Activated naive CD4-positive, alpha-beta T cell treated with anti-CD3 and anti-CD28 coated beads, Interleukin-2, amount 50 U/mL, for 72 hours (primary cell): ENCODE measurements around the gene PIP5KL1. TPM values are rescaled to one million over a fixed set of nuclear protein-coding genes. Genes with fewer than 3 reads are reported as not detected.

Experiments used
- ATAC-seq, 2 donors: fragments of 150-1000 bp; cut with Tn5 transposase; 2 replicates each; pipeline ENCODE4 v1.10.0; 2021; ENCODE audit warnings: mild to moderate bottlenecking in 2 of 2, moderate library complexity in 2 of 2
- DNase-seq, 2 donors: peaks; one replicate each; pipeline ENCODE4 v3.0.0; 2021 to 2022; ENCODE audit warnings: low spot score in 2 of 2
- H3K27ac Mint-ChIP-seq, 2 donors: one replicate each; pipeline ENCODE4 v1.8.0; 2022; ENCODE audit warnings: mild to moderate bottlenecking in 2 of 2, mixed read lengths in 2 of 2
- H3K36me3 Mint-ChIP-seq, 2 donors: one replicate each; pipeline ENCODE4 v1.8.0; 2022; ENCODE audit warnings: mixed read lengths in 2 of 2
- H3K9me3 Mint-ChIP-seq, 2 donors: one replicate each; pipeline ENCODE4 v1.8.0; 2022; ENCODE audit warnings: mixed read lengths in 2 of 2
- total RNA-seq, 2 donors: library from RNA; stranded (reverse); gene quantifications; one replicate each; pipeline ENCODE4 v1.2.3, GENCODE V29; 2022

PIP5KL1 gene
- total RNA-seq, 2 donors from 2014 or later: 4.0 to 6.8 TPM

DNA sequence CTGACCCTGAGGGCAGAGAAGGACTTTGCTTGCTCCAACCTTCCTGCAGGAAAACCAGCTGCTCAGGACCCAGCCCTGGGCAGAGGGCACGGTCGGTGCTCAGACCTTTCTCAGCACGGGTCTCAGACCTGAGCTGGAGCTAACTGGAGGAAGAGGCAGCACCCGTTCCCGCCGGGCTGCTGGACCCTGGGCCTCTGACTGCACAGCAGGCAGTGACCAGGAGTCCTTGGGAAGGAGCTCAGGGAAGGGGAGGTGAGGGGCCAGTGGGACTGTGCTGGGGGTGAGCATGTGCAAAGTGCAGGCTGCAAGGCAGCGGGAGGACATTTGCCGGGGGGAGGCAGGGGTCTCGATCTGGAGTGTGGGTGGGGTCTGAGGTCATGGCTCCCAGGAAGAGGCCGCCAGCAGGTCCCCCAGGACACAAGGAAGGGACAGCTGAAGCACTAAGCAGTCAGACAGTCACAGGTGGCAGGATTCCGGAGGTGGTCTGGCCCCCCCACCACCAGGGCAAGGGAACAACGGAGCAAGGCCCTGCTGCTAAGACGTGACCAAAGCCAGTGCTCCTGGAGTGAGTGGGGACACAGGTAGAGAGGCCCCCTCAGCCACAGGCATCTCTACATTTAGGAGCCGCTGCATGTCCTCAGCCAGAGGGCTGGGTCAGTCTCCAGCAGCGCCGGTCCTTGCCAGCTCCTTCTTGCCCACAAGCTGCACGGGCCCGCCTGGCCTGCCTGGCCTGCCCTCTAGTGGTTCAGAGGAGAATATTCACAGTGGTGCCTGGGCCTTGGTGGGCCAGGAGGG lies 11.8 kb upstream of the PIP5KL1 start:
- no peaks in the 10 kb centered on the region for H3K9me3 Mint-ChIP-seq
- H3K36me3 Mint-ChIP-seq: peaks cover 0 to 2% of the 10 kb centered on the region in 2 donors
- H3K27ac Mint-ChIP-seq: peak overlapping the region; percentile 10 to 57
- ATAC-seq: peak; percentile 39 to 48
- DNase-seq: peak in 1 of 2 donors; percentile 68

- DNase-seq (no peak), ATAC-seq (no peak)
- peaks cover 0 to 7% of the 10 kb centered on the region in 2 donors for H3K36me3 Mint-ChIP-seq
- peak overlapping the region in 1 of 2 donors; percentile 57 for H3K27ac Mint-ChIP-seq
- H3K9me3 Mint-ChIP-seq: no peaks in the 10 kb centered on the region
Measured at GRCh38 chr9:127941961-127942215, 11.3 kb upstream of the PIP5KL1 start.

DNA sequence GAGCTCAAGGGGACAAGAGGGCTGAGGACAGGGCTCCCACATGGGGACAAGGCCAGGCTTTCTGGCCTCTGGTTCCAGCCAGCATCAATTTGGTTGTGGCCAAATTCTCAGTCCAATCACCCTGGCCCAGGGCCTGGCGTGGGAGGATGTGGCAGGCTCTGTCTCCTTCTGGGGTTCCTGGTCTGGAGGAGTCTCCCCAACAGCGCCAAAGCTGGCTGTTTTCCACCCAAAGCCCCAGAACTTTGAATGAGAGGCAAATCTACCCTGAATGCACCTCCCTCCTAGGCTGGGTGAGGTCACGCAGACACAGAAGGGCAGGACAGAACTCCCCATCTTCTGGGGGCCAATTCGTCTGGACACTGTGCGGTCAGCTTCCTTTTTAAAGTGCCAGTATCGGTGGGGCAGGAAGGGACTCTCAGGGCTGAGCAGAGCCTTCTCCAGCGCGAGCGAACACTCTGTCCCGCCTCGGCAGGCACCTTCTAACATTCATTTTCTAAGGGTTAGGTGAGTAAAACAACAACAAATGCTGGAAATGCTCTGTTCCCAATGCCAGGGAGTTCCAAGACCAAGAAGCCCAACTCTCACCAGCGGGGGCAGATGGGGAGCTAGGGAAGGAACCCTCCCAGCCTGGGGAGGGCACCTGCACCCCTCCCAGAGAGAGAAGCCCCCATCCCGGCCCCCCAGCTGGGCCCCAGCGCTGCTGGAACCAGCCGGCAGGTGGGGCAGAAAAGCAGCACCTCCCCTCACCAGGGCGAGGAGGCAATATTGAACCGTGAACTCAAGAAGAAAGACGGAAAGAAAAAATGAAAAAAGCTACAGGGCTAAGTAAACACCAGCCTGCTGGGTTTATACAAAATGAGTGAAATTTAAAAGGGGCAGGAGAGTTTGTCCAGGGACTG lies 10.7 kb upstream of the PIP5KL1 start:
- Mint-ChIP-seq H3K36me3 (peaks cover 2 to 13% of the 10 kb centered on the region in 2 donors), H3K9me3 (no peaks in the 10 kb centered on the region), H3K27ac (peak overlapping the region in 1 of 2 donors; percentile 57)
- DNase-seq (no peak), ATAC-seq (no peak)

DNA sequence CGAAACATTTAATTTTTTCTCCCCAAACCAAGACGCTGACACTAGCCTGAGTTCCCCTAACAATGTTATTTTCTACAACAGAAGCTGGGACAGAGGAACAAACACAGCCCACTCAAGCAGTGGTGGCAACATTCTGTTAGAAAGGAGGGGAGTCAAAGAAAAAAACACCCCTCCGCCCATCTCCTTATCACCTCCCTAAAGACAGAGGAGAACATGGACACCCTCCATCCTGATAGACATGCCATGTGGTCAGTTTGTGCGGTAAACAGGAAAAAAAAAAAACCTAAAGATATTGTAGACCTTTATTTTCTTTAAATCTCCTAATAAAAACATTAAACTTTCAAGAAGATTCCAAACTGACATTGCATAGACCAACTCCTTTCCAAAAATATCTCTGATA lies 10.0 kb upstream of the PIP5KL1 start:
- no peak for DNase-seq
- H3K9me3 Mint-ChIP-seq: no peaks in the 10 kb centered on the region
- no peak for ATAC-seq
- peaks cover 7 to 19% of the 10 kb centered on the region in 2 donors for H3K36me3 Mint-ChIP-seq
- H3K27ac Mint-ChIP-seq: peak overlapping the region in 1 of 2 donors; percentile 57

- Mint-ChIP-seq H3K27ac (peak overlapping the region; percentile 22 to 95), H3K9me3 (no peaks in the 10 kb centered on the region), H3K36me3 (peaks cover 7 to 19% of the 10 kb centered on the region in 2 donors)
- no peak for DNase-seq
- no peak for ATAC-seq
Measured at GRCh38 chr9:127938298-127938690, 7.7 kb upstream of the PIP5KL1 start.

- Mint-ChIP-seq H3K36me3 (peaks cover 7 to 19% of the 10 kb centered on the region in 2 donors), H3K27ac (peak within 1 kb of the TSS; percentile 95 to 97), H3K9me3 (no peaks in the 10 kb centered on the region)
- ATAC-seq (peak; percentile 94), DNase-seq (peak; percentile 85 to 87)
Measured at GRCh38 chr9:127937388-127938297, 7.1 kb upstream of the PIP5KL1 start, which contains the start of gene DPM2. Gene DPM2, minus strand, starts transcription at chr9:127937854. Its CDS starts 34 bp downstream, at chr9:127937820.

DNA sequence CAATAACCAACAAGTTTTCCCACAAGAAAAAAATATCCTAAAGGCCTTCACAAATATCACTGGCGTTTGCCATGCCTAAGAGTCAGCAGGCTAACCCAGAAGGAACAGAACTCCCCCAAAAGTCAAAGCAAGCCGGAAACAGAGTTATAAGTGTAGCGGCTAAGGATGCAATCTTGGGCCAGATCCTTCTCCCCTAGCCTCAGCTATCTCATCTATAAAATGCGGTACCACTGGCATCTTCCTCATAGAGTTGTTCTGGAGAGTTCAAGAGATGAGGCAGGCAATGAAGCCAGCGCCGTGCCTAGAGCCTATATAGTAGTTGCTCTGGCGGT lies 6.4 kb upstream of the PIP5KL1 start:
- peaks cover 7 to 19% of the 10 kb centered on the region in 2 donors for H3K36me3 Mint-ChIP-seq
- no peaks in the 10 kb centered on the region for H3K9me3 Mint-ChIP-seq
- DNase-seq (no peak), ATAC-seq (no peak)
- H3K27ac Mint-ChIP-seq: peak overlapping the region; percentile 95 to 97

GRCh38 chr9:127936347-127936852 lies 5.8 kb upstream of the PIP5KL1 start:
- H3K27ac Mint-ChIP-seq: peak overlapping the region; percentile 95 to 97
- ATAC-seq (no peak), DNase-seq (no peak)
- H3K9me3 Mint-ChIP-seq: no peaks in the 10 kb centered on the region
- peaks cover 7 to 19% of the 10 kb centered on the region in 2 donors for H3K36me3 Mint-ChIP-seq

DNA sequence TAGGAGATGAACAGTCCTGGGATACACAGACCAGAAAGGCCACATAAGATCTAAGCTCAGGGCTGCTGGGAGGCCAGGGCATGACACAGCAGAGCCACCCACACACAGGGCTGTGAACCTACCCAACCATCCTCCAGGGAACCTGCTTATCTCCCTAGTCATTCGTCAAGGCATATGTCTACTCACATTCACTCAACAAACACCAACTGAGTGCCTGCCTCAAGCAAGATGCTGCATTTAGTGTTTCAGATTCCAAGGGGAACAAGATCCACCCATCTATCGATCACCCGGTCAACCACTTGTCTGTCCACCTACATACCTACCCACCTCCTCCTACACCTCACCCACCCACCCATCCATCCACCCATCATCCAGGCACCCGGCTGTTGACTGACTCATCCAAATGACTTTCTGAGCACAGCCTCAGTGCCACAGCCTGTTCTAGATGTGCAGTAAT lies 5.2 kb upstream of the PIP5KL1 start:
- ATAC-seq (peak in 1 of 2 donors; percentile 27), DNase-seq (no peak)
- H3K27ac Mint-ChIP-seq: peak overlapping the region; percentile 95 to 97

GRCh38 chr9:127934986-127935385 lies 4.4 kb upstream of the PIP5KL1 start:
- ATAC-seq (no peak), DNase-seq (no peak)
- peaks cover 7 to 19% of the 10 kb centered on the region in 2 donors for H3K36me3 Mint-ChIP-seq
- H3K27ac Mint-ChIP-seq: peak overlapping the region in 1 of 2 donors; percentile 94
- H3K9me3 Mint-ChIP-seq: no peaks in the 10 kb centered on the region

More for the DNA sequence above, 5.2 kb upstream of the PIP5KL1 start:
- Mint-ChIP-seq H3K9me3 (no peaks in the 10 kb centered on the region), H3K36me3 (peaks cover 7 to 19% of the 10 kb centered on the region in 2 donors)

DNA sequence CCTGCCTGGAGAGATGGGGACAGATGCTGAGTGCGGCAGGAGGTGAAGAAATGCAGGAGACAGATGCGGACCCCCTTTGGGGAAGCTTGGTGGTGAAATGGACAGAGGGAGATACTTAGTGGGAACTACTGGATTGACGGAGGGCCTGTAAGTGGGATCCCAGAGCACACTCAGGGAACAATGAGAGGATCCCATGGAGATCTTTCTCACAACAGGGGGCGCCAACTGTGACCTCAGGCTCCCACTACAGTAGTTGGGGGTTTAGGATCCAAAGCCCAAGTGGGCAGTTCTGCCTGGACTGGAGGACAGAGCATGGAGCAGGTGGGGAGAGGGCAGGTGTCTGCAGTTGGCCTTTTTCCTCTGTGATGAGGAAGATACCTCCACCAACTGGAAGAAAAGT lies 3.7 kb upstream of the PIP5KL1 start:
- H3K9me3 Mint-ChIP-seq: no peaks in the 10 kb centered on the region
- peak overlapping the region; percentile 23 to 94 for H3K27ac Mint-ChIP-seq
- H3K36me3 Mint-ChIP-seq: peaks cover 7 to 19% of the 10 kb centered on the region in 2 donors
- ATAC-seq (no peak), DNase-seq (no peak)

DNA sequence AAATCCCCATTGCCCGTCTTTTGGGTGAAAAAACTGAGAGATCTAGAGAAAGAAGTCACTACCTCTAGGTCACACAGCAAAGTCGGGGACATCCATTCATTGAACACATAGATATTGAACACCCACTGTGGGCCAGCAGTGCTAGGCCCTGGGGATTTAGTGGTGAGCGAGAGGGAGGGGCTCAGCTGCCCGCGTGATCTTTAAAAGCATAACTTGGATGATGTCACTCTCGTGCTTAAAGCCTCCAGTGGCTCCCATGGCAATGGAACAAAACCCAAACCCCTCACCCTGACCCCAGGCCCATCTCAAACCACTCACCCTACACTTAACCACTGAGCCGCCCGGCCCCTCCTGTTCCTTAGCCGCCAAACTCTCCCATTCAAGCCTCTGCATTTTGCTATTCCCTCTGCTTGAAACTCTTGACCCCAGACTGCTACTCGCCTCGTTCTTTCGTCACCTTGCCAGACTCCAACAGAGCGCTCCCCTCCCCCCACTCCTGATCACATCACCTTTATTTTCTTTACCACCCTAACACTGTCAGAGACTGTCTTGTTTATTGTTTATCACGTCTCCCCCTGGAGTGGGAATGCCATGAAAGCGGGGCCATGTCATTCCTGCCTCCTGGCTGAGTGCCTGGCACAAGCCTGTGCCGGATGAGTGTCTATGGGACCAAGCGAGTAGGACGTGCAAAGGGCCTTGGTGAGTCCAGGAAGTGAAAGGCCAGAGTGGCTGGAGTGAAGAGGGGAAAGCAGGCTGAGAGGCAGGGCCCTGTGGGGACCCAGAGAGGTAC lies 710 bp upstream of the PIP5KL1 start:
- Mint-ChIP-seq H3K9me3 (no peaks in the 10 kb centered on the region), H3K36me3 (peaks cover 6% of the 10 kb centered on the region in 2 donors), H3K27ac (peak overlapping the region; percentile 28 to 74)
- ATAC-seq (peak; percentile 18 to 42), DNase-seq (no peak)

DNA sequence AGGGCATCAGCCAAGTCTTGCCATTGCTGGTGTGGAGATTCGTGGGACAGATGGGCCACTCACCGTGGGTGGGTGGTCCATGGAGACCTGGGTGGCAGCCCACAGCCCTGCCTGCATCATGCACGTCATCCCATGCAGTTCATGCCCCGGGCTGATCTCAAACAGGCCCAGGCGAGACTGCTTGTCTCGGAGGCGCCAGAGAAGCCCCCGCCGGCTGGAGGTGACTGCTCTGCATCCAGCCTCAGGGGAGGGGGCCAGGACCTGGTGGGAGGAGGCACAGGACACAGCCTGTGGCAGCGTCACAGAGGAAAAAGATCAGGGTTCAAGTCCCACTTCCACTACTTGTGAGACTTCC lies 975 bp downstream of the PIP5KL1 start:
- ATAC-seq (no peak), DNase-seq (no peak)
- Mint-ChIP-seq H3K9me3 (no peaks in the 10 kb centered on the region), H3K36me3 (no peaks in the 10 kb centered on the region), H3K27ac (no peak overlapping the region)

DNA sequence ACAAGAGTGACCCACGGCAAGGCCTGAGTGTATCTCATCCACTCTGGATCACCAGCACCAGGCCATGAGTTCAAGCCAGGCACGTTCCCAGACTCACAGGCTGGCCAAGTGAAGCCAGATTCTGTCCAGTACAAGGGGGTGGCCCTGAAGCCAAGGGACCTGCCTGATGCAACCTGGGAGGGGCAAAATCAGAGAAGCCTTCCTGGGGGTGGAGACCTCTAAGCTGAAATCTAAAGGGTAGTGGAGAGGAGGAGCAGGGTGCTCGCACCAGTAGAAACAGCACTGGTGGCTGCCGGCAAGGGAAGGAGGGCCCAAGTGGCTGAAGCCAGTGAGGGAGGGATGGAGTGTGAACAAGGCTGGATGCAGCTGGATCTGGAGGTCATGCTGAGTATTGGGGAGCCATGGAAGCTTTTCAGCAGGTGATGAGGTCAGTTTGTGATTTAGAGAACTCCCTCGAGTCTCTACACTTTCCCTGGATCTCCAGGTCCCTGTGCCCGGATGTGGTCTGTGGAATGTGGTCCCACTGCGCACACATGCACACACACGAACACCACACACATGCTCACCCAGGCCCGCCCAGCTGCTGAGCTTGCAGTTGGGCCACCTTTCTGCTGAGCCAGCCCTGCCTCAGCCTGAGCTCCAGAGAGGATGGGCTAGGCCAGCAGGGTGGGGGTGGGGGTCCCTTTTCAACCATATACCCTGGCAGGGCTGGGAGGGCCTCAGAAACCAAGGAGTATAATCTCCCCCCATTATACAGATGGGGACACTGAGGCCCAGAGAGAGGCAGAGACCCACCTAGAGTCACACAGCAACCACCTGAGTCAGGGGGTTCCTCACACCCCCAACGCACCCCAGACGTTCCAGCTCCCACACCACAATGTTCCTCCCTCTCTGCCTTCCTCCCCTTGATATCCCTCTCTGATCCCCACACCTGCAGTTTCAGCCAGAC lies 1.6 kb downstream of the PIP5KL1 start:
- H3K27ac Mint-ChIP-seq: no peak overlapping the region
- H3K36me3 Mint-ChIP-seq: no peaks in the 10 kb centered on the region
- DNase-seq (no peak), ATAC-seq (no peak)
- H3K9me3 Mint-ChIP-seq: no peaks in the 10 kb centered on the region
